Medulla oblongata (tissue), 1 donor: ENCODE results near the gene CARD19.

ENCODE experiments used
- DNase-seq: peaks from one replicate; pipeline ENCODE4 v3.0.0-alpha.2; 2015; ENCODE audit errors: extremely low spot score

The CARD19 gene

GRCh38 chr9:93159601-93160471 is 63.8 kb downstream of the CARD19 start:
- peak; percentile 90 for DNase-seq

- peak; percentile 63 for DNase-seq
Observed at GRCh38 chr9:93161786-93162562, 66.0 kb downstream of the CARD19 start.
